NCI-H1417 (cell line): ENCODE measurements around the gene MSX1.

ENCODE experiments used
- DNase-seq, 3 experiments: peaks; one replicate each; lab custom pipeline; 2025; lab: John Stamatoyannopoulos, UW

MSX1 gene

DNA sequence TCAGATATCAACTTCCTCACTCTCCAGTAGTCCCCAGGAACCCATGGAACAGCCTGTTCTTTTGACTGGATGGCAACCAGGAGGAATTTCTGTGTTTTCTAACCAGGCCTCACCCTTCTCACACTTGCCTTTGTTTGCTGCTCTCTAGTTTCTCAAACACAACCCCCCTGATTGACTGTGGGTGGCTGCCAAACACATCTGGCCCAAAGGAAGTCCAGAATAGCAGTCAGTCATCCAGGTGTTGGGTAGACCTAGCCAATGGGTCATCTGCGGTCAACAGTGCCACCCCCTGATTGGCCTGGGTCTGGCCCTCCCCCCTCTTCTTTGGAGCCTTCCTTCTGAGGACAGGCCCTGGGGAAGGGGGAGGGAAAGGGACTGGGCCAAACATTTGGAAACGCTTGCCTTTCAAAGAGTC is 53.7 kb downstream of the MSX1 start:
- DNase-seq, result no peak
